DND-41 (cell line): ENCODE measurements around the gene MEGF6.

ENCODE experiments used
- ATAC-seq: fragments of 200-7000 bp; cut with Tn5 transposase; 3 replicates; pipeline ENCODE4 v1.9.1; 2021; ENCODE audit warnings: low read depth; ENCODE audit not compliant: insufficient read depth
- DNase-seq: peaks from one replicate; pipeline ENCODE4 v3.0.0-alpha.2; 2020
- H2AFZ ChIP-seq: 2 replicates; pipeline ENCODE4 v1.6.0; 2012; ENCODE audit warnings: low read depth, low read length
- H3K27ac ChIP-seq: 2 replicates; pipeline ENCODE4 v1.5.1; 2012; ENCODE audit warnings: low read length, inconsistent platforms
- H3K27me3 ChIP-seq: fragments of 200-600 bp; sonication (generic); 2 replicates; pipeline ENCODE4 v1.6.0; 2012; ENCODE audit warnings: low read length, mild to moderate bottlenecking, inconsistent platforms; ENCODE audit not compliant: insufficient read depth, poor library complexity
- H3K36me3 ChIP-seq: 2 replicates; pipeline ENCODE4 v1.5.1; 2012; ENCODE audit warnings: low read length, inconsistent platforms; ENCODE audit not compliant: insufficient read depth
- H3K4me1 ChIP-seq: 2 replicates; pipeline ENCODE4 v1.5.1; 2012; ENCODE audit warnings: mild to moderate bottlenecking, low read length; ENCODE audit not compliant: insufficient read depth
- H3K4me2 ChIP-seq: 2 replicates; pipeline ENCODE4 v1.6.0; 2012; ENCODE audit warnings: mild to moderate bottlenecking, moderate library complexity, low read length, inconsistent platforms; ENCODE audit not compliant: insufficient read depth
- H3K4me3 ChIP-seq, 2 experiments: fragments of 200-600 bp in 1 of 2; shearing (Covaris generic) in 1 of 2; 2 replicates each; pipeline ENCODE4 v1.5.1; 2012 to 2016; ENCODE audit warnings: inconsistent platforms in 2 of 2, low read length in 2 of 2, mild to moderate bottlenecking in 2 of 2, low read depth in 1 of 2, moderate library complexity in 1 of 2
- H3K79me2 ChIP-seq: 2 replicates; pipeline ENCODE4 v1.6.0; 2012; ENCODE audit warnings: low read length, inconsistent platforms; ENCODE audit not compliant: insufficient read depth
- H3K9ac ChIP-seq: 2 replicates; pipeline ENCODE4 v1.6.0; 2012; ENCODE audit warnings: low read depth, mild to moderate bottlenecking, inconsistent platforms, low read length, moderate library complexity
- H3K9me3 ChIP-seq: 2 replicates; pipeline ENCODE4 v1.5.1; 2012; ENCODE audit warnings: low read length, moderate library complexity, mild to moderate bottlenecking, inconsistent platforms; ENCODE audit not compliant: insufficient read depth, severe bottlenecking
- H4K20me1 ChIP-seq: 2 replicates; pipeline ENCODE4 v1.6.0; 2012; ENCODE audit warnings: low read length; ENCODE audit not compliant: insufficient read depth
- CTCF ChIP-seq: IDR thresholded peaks from 2 replicates; pipeline ENCODE4 v1.5.1; 2012; ENCODE audit warnings: borderline replicate concordance, low read length, moderate library complexity, mild to moderate bottlenecking; ENCODE audit not compliant: poor library complexity, severe bottlenecking; ENCODE audit errors: extremely low read depth
- EZH2 ChIP-seq: IDR thresholded peaks from 3 replicates; pipeline ENCODE4 v1.6.1; 2012; ENCODE audit warnings: borderline replicate concordance, low read depth, mild to moderate bottlenecking, moderate library complexity, low read length, inconsistent platforms; ENCODE audit not compliant: severe bottlenecking

The MEGF6 gene

DNA sequence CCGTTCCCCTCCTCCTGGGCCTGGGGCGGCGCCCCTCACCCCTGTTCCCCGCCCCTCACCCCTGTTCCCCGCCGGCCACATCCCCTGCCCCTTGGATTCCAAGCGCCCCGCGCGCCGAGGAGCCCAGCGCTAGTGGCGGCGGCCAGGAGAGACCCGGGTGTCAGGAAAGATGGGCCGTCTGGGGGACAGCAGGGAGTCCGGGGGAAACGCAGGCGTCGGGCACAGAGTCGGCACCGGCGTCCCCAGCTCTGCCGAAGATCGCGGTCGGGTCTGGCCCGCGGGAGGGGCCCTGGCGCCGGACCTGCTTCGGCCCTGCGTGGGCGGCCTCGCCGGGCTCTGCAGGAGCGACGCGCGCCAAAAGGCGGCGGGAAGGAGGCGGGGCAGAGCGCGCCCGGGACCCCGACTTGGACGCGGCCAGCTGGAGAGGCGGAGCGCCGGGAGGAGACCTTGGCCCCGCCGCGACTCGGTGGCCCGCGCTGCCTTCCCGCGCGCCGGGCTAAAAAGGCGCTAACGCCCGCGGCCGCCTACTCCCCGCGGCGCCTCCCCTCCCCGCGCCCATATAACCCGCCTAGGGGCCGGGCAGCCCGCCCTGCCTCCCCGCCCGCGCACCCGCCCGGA, 40.7 kb upstream of the MEGF6 start, which contains the start of gene TP73:
Gene TP73 (plus strand): TSS at position 587 of the 618 bp plus-strand sequence. CDS start 29,850 bp downstream, outside the sequence.
- H3K9me3 ChIP-seq, result no peaks in the 10 kb centered on the region
- H3K4me3 ChIP-seq, result peak within 1 kb of the TSS; percentile 36 to 59; a peak in 3 of 4 replicates
- peaks cover 18% of the 10 kb centered on the region for H3K36me3 ChIP-seq
- no peaks in the 10 kb centered on the region for H3K27me3 ChIP-seq
- DNase-seq (peak; percentile 62), ATAC-seq (peak; percentile 60)
- peaks cover 82% of the 10 kb centered on the region for H3K79me2 ChIP-seq
- peaks cover 54% of the 10 kb centered on the region for H3K4me1 ChIP-seq
- peaks cover 13% of the 10 kb centered on the region; the same call in 1 of the 2 replicates for H4K20me1 ChIP-seq
- peak within 1 kb of the TSS; percentile 67 for H2AFZ ChIP-seq
- H3K4me2 ChIP-seq, result peak within 1 kb of the TSS; percentile 75
- H3K27ac ChIP-seq, result peak within 1 kb of the TSS; percentile 70
- peak within 1 kb of the TSS; percentile 65 for H3K9ac ChIP-seq
- TF ChIP-seq CTCF (no peak), EZH2 (no peak)

GRCh38 chr1:3651026-3651929, 40.0 kb upstream of the MEGF6 start:
- Histone ChIP-seq H4K20me1 (peaks cover 9% of the 10 kb centered on the region; the same call in 1 of the 2 replicates), H3K36me3 (peaks cover 25% of the 10 kb centered on the region), H3K4me1 (peaks cover 54% of the 10 kb centered on the region), H3K9ac (peak overlapping the region; percentile 65), H3K27ac (peak overlapping the region; percentile 70), H3K4me2 (peak overlapping the region; percentile 75), H3K27me3 (no peaks in the 10 kb centered on the region), H3K4me3 (peak overlapping the region; percentile 36 to 59; a peak in 3 of 4 replicates), H3K79me2 (peaks cover 82% of the 10 kb centered on the region), H3K9me3 (no peaks in the 10 kb centered on the region), H2AFZ (peak overlapping the region; percentile 67)
- ATAC-seq (no peak), DNase-seq (no peak)
- TF ChIP-seq CTCF, result no peak
- no peak for TF ChIP-seq EZH2

DNA sequence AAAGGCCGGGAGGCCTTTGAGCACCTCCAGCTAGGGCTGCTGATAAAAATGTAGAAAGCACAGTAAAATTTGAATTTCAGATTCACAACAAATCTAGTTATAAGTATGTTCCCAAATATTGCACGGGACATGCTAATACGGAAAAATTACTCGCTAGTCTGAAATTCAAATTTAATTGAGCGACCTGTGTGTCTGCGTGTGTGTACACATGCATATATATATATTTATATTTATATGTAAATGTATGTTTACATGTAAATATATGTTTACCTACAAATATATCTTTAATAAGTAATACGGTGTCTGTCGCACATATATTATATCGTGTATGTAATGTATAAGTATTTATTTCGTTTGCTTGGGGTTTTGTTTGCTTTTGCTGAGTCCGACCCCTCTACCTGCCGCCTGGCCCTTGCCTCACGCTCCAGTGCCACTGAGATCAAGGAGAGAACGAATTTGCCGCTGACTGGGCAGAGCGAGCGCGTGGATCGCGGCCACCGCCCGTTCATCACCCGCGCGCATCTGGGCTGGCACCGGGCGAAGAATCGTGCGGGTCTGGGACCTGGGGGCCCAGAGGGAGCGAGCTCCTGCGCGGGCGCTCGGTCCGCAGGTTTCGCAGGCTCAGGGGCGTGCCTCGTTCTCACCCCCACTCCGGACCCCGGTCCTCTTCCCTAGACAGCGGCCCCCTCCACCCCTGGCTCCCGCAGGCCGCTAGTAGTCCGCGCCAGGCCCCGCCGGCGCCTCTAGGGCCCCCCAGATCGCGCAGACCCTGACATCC, 39.1 kb upstream of the MEGF6 start:
- H2AFZ ChIP-seq, result peak overlapping the region; percentile 64; the same call in 1 of the 2 replicates
- H3K9me3 ChIP-seq, result no peaks in the 10 kb centered on the region
- H3K79me2 ChIP-seq, result peaks cover 82% of the 10 kb centered on the region
- H3K27ac ChIP-seq, result no peak overlapping the region
- peak overlapping the region; percentile 75 for H3K4me2 ChIP-seq
- no peak for TF ChIP-seq EZH2
- no peak for TF ChIP-seq CTCF
- H3K36me3 ChIP-seq, result peaks cover 34% of the 10 kb centered on the region
- peaks cover 54% of the 10 kb centered on the region for H3K4me1 ChIP-seq
- no peak for DNase-seq
- peak overlapping the region in 1 of 2 experiments; percentile 88; a peak in 2 of 4 replicates for H3K4me3 ChIP-seq
- no peaks in the 10 kb centered on the region for H3K27me3 ChIP-seq
- H3K9ac ChIP-seq, result peak overlapping the region; percentile 65; the same call in 1 of the 2 replicates
- no peak for ATAC-seq
- peaks cover 7% of the 10 kb centered on the region; the same call in 1 of the 2 replicates for H4K20me1 ChIP-seq
